ENCODE results near the gene ANKK1. TPM values are rescaled to one million over a fixed set of nuclear protein-coding genes. Genes with fewer than 3 reads are reported as not detected.

Gene ANKK1
- total RNA-seq, 1 donor from 2014 or later = 0.41 TPM

GRCh38 chr11:113444502-113445123 is 57.0 kb downstream of the ANKK1 start:
- TF ChIP-seq, protein P1, sequence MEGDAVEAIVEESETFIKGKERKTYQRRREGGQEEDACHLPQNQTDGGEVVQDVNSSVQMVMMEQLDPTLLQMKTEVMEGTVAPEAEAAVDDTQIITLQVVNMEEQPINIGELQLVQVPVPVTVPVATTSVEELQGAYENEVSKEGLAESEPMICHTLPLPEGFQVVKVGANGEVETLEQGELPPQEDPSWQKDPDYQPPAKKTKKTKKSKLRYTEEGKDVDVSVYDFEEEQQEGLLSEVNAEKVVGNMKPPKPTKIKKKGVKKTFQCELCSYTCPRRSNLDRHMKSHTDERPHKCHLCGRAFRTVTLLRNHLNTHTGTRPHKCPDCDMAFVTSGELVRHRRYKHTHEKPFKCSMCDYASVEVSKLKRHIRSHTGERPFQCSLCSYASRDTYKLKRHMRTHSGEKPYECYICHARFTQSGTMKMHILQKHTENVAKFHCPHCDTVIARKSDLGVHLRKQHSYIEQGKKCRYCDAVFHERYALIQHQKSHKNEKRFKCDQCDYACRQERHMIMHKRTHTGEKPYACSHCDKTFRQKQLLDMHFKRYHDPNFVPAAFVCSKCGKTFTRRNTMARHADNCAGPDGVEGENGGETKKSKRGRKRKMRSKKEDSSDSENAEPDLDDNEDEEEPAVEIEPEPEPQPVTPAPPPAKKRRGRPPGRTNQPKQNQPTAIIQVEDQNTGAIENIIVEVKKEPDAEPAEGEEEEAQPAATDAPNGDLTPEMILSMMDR (IDR thresholded peaks at IDR 0.05; ENCODE audit: unreplicated experiment) = no peak
- Mint-ChIP-seq H3K36me3 (ENCODE audit: insufficient read depth) (no peaks in the 10 kb centered on the region), H3K27me3 (peaks cover 12% of the 10 kb centered on the region), H3K27ac (no peak overlapping the region), H3K4me1 (ENCODE audit: low read depth) (no peaks in the 10 kb centered on the region), H3K4me3 (ENCODE audit: low read depth) (no peak overlapping the region), H3K9me3 (ENCODE audit: low read depth) (no peaks in the 10 kb centered on the region)
- no peak for DNase-seq (ENCODE audit: low spot score, unreplicated experiment)

- no peaks in the 10 kb centered on the region for H3K4me1 Mint-ChIP-seq (ENCODE audit: low read depth)
Measured at GRCh38 chr11:113446112-113446511, 58.5 kb downstream of the ANKK1 start.

DNA sequence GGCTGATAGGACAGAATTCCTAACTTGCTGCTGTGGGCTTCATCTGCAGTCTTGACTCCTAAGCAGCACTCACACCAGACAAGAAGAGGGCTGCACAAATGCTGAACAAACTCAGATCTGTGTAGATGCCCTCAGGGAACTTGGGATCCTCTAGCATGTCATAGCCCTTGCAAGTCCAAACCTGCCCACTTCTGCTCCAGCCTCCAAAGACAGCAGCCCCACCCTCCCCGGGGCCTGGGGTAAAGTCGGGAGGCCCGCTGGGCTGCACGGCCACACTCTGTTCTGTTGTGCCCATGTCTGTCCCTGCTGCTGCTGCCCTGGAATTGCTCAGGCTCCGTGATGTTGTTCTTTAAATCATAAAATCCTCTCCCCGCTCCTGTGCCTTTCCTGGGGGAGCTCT is 59.4 kb downstream of the ANKK1 start:
- no peak for DNase-seq (ENCODE audit: low spot score, unreplicated experiment)
- no peak overlapping the region for H3K27ac Mint-ChIP-seq
- no peaks in the 10 kb centered on the region for H3K36me3 Mint-ChIP-seq (ENCODE audit: insufficient read depth)
- H3K4me3 Mint-ChIP-seq (ENCODE audit: low read depth) = no peak overlapping the region
- no peaks in the 10 kb centered on the region for H3K9me3 Mint-ChIP-seq (ENCODE audit: low read depth)
- TF ChIP-seq, protein P1 (IDR thresholded peaks at IDR 0.05; ENCODE audit: unreplicated experiment) = no peak
- H3K27me3 Mint-ChIP-seq = peaks cover 11% of the 10 kb centered on the region
- H3K4me1 Mint-ChIP-seq (ENCODE audit: low read depth) = no peaks in the 10 kb centered on the region

More at GRCh38 chr11:113446112-113446511, 58.5 kb downstream of the ANKK1 start:
- Mint-ChIP-seq H3K36me3 (ENCODE audit: insufficient read depth) (no peaks in the 10 kb centered on the region), H3K4me3 (ENCODE audit: low read depth) (no peak overlapping the region), H3K9me3 (ENCODE audit: low read depth) (no peaks in the 10 kb centered on the region), H3K27ac (no peak overlapping the region), H3K27me3 (peaks cover 12% of the 10 kb centered on the region)
- DNase-seq (ENCODE audit: low spot score, unreplicated experiment) = no peak
- TF ChIP-seq, protein P1 (IDR thresholded peaks at IDR 0.05; ENCODE audit: unreplicated experiment) = no peak

- H3K4me3 Mint-ChIP-seq (ENCODE audit: low read depth) = no peak overlapping the region
- peaks cover 5% of the 10 kb centered on the region for H3K27me3 Mint-ChIP-seq
- DNase-seq (ENCODE audit: low spot score, unreplicated experiment) = no peak
- H3K36me3 Mint-ChIP-seq (ENCODE audit: insufficient read depth) = no peaks in the 10 kb centered on the region
- H3K4me1 Mint-ChIP-seq (ENCODE audit: low read depth) = no peaks in the 10 kb centered on the region
- TF ChIP-seq, protein P1 (IDR thresholded peaks at IDR 0.05; ENCODE audit: unreplicated experiment) = no peak
- no peaks in the 10 kb centered on the region for H3K9me3 Mint-ChIP-seq (ENCODE audit: low read depth)
- no peak overlapping the region for H3K27ac Mint-ChIP-seq
Measured at GRCh38 chr11:113447621-113448315, 60.2 kb downstream of the ANKK1 start.

- Mint-ChIP-seq H3K4me3 (ENCODE audit: low read depth) (no peak overlapping the region), H3K4me1 (ENCODE audit: low read depth) (no peaks in the 10 kb centered on the region), H3K27ac (no peak overlapping the region), H3K36me3 (ENCODE audit: insufficient read depth) (no peaks in the 10 kb centered on the region), H3K27me3 (peaks cover 5% of the 10 kb centered on the region), H3K9me3 (ENCODE audit: low read depth) (no peaks in the 10 kb centered on the region)
- DNase-seq (ENCODE audit: low spot score, unreplicated experiment) = no peak
- TF ChIP-seq, protein P1 (IDR thresholded peaks at IDR 0.05; ENCODE audit: unreplicated experiment) = no peak
Measured at GRCh38 chr11:113448316-113448677, 60.7 kb downstream of the ANKK1 start.
